Measurements from ENCODE around the gene MGAT3.

The MGAT3 gene

DNA sequence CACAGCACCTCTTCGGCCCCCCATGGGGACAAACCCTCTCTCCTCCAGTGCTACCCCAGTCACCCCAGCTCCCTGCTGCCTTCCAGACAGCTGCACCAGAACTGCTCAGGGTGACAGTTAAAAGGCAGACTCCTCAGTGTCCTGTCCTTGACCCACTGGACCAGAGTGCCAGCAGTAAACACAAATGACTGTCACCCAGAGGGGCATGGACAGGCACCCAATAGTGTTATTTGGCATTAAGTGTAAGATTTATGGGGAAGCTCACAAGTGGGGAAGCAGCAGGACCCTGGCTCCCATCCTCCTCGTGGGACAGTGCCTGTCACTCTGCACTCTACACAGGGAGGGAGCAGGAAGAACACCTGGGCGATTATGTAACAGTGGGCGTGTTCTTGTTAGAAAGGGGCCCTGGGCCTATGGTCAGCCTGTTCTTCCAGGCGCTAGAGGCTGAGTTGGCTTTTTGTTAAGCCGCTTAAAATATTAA lies 70.7 kb downstream of the MGAT3 start:
- peaks cover 81% of the 10 kb centered on the region for H3K79me2 ChIP-seq (ENCODE audit: insufficient read depth, low read length)
- H3K9me3 ChIP-seq (ENCODE audit: insufficient read depth, low read length, severe bottlenecking) = no peaks in the 10 kb centered on the region
- TF ChIP-seq EZH2 (IDR thresholded peaks at IDR 0.05; ENCODE audit: borderline replicate concordance, low read depth, low read length, severe bottlenecking) = no peak
- TF ChIP-seq, protein P1, sequence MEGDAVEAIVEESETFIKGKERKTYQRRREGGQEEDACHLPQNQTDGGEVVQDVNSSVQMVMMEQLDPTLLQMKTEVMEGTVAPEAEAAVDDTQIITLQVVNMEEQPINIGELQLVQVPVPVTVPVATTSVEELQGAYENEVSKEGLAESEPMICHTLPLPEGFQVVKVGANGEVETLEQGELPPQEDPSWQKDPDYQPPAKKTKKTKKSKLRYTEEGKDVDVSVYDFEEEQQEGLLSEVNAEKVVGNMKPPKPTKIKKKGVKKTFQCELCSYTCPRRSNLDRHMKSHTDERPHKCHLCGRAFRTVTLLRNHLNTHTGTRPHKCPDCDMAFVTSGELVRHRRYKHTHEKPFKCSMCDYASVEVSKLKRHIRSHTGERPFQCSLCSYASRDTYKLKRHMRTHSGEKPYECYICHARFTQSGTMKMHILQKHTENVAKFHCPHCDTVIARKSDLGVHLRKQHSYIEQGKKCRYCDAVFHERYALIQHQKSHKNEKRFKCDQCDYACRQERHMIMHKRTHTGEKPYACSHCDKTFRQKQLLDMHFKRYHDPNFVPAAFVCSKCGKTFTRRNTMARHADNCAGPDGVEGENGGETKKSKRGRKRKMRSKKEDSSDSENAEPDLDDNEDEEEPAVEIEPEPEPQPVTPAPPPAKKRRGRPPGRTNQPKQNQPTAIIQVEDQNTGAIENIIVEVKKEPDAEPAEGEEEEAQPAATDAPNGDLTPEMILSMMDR (IDR thresholded peaks at IDR 0.05; ENCODE audit: borderline replicate concordance, extremely low read depth, low read length, poor library complexity, severe bottlenecking) = no peak
- H3K36me3 ChIP-seq (ENCODE audit: insufficient read depth, low read length) = peaks cover 72% of the 10 kb centered on the region
- no peak for ATAC-seq (ENCODE audit: insufficient read depth, low read depth)
- no peak overlapping the region for H3K4me3 ChIP-seq (ENCODE audit: low read depth in 1 of 2, low read length in 2 of 2)
- H3K27me3 ChIP-seq (ENCODE audit: insufficient read depth, low read length, poor library complexity) = no peaks in the 10 kb centered on the region
- H4K20me1 ChIP-seq (ENCODE audit: insufficient read depth, low read length) = peaks cover 68% of the 10 kb centered on the region
- peaks cover 60% of the 10 kb centered on the region for H3K4me1 ChIP-seq (ENCODE audit: insufficient read depth, low read length)
- H3K4me2 ChIP-seq (ENCODE audit: insufficient read depth, low read length) = no peak overlapping the region
- H2AFZ ChIP-seq (ENCODE audit: low read depth, low read length) = no peak overlapping the region
- no peak overlapping the region for H3K27ac ChIP-seq (ENCODE audit: low read length)
- DNase-seq = no peak
- no peak overlapping the region for H3K9ac ChIP-seq (ENCODE audit: low read depth, low read length)

DNA sequence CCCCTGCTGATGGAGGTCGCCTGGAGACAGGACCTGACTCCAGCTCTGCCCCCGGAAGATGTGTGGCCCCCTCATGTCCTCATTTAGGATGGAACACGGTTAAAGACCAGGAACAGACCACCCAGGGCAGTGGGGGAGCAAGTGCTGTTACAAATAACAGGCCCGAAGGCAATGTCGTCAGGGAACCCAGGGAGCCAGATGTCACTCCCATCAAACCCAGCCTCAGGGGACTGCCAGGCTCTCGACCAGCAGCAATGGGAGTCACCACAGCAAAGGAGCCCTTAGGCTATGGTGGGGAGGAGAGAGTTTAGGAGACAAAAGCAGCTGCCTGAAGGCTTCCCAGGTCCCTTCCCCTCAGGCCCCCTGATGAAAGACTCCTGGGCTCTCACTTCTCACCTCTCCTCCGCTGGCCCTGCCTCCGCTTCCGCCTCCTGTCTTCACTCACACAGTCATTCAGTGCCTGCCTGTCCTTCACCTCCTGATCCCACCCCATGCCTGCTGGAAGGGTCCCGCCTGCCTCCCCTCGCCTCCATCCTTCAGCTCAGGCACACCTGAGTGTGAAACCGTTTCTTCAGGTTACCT lies 71.4 kb downstream of the MGAT3 start:
- no peak overlapping the region; a peak in 1 of 4 replicates for H3K4me3 ChIP-seq (ENCODE audit: low read depth in 1 of 2, low read length in 2 of 2)
- peak overlapping the region; percentile 77 for H3K27ac ChIP-seq (ENCODE audit: low read length)
- H4K20me1 ChIP-seq (ENCODE audit: insufficient read depth, low read length) = peaks cover 61% of the 10 kb centered on the region
- H3K27me3 ChIP-seq (ENCODE audit: insufficient read depth, low read length, poor library complexity) = no peaks in the 10 kb centered on the region
- H3K9ac ChIP-seq (ENCODE audit: low read depth, low read length) = peak overlapping the region; percentile 49
- TF ChIP-seq EZH2 (IDR thresholded peaks at IDR 0.05; ENCODE audit: borderline replicate concordance, low read depth, low read length, severe bottlenecking) = no peak
- TF ChIP-seq, protein P1 (IDR thresholded peaks at IDR 0.05; ENCODE audit: borderline replicate concordance, extremely low read depth, low read length, poor library complexity, severe bottlenecking) = no peak
- H2AFZ ChIP-seq (ENCODE audit: low read depth, low read length) = no peak overlapping the region
- peaks cover 75% of the 10 kb centered on the region for H3K79me2 ChIP-seq (ENCODE audit: insufficient read depth, low read length)
- peak overlapping the region; percentile 86 for H3K4me2 ChIP-seq (ENCODE audit: insufficient read depth, low read length)
- ATAC-seq (ENCODE audit: insufficient read depth, low read depth) (no peak), DNase-seq (no peak)
- H3K9me3 ChIP-seq (ENCODE audit: insufficient read depth, low read length, severe bottlenecking) = no peaks in the 10 kb centered on the region
- H3K36me3 ChIP-seq (ENCODE audit: insufficient read depth, low read length) = peaks cover 66% of the 10 kb centered on the region
- peaks cover 56% of the 10 kb centered on the region for H3K4me1 ChIP-seq (ENCODE audit: insufficient read depth, low read length)

DNA sequence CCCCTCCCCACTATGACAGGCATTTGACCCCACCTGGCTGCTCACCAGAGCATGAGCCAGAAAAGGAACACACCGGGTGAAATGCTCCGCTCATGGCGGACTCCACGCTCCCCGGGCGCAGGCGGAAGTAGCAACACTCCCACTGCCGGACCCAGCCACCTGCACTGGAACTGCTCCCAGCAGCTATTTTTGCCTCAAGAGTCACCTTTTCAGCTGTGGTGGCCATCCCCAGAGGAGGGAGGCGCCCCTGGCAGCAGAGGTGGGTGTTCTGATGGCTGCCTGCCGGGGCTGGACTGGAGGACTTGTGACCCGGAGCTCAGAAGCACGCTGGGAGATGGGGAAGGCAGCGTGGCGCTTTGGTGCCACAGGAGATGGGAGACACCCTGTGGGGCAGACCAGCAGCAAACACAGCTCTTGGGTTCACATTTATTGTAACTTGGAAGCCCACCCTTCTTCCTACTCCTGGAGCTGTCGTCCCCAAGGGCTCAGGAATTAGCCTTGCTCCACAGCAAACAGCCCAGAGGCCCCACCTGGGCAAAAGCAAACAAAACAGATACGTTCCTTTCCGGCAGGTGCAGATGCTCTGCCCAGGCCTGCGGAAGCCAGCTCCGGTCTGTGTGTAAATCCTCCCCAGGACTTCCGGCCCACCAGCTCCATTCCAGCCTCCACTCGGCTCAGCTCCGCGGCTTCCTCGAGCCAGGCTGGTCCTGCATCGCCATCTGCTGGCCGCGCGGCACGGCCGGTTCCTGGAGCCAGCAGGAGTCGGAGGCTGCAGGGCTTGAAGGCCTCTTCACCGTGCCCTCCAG lies 72.1 kb downstream of the MGAT3 start:
- peaks cover 58% of the 10 kb centered on the region for H4K20me1 ChIP-seq (ENCODE audit: insufficient read depth, low read length)
- peak overlapping the region in 1 of 2 experiments; percentile 53; a peak in 2 of 4 replicates for H3K4me3 ChIP-seq (ENCODE audit: low read depth in 1 of 2, low read length in 2 of 2)
- TF ChIP-seq, protein P1 (IDR thresholded peaks at IDR 0.05; ENCODE audit: borderline replicate concordance, extremely low read depth, low read length, poor library complexity, severe bottlenecking) = peak; percentile 99
- TF ChIP-seq EZH2 (IDR thresholded peaks at IDR 0.05; ENCODE audit: borderline replicate concordance, low read depth, low read length, severe bottlenecking) = no peak
- H2AFZ ChIP-seq (ENCODE audit: low read depth, low read length) = no peak overlapping the region
- peak overlapping the region; percentile 49 for H3K9ac ChIP-seq (ENCODE audit: low read depth, low read length)
- H3K4me1 ChIP-seq (ENCODE audit: insufficient read depth, low read length) = peaks cover 60% of the 10 kb centered on the region
- H3K27ac ChIP-seq (ENCODE audit: low read length) = peak overlapping the region; percentile 77
- peaks cover 61% of the 10 kb centered on the region for H3K36me3 ChIP-seq (ENCODE audit: insufficient read depth, low read length)
- DNase-seq (peak; percentile 91), ATAC-seq (ENCODE audit: insufficient read depth, low read depth) (peak; percentile 48)
- no peaks in the 10 kb centered on the region for H3K9me3 ChIP-seq (ENCODE audit: insufficient read depth, low read length, severe bottlenecking)
- peak overlapping the region; percentile 86 for H3K4me2 ChIP-seq (ENCODE audit: insufficient read depth, low read length)
- H3K27me3 ChIP-seq (ENCODE audit: insufficient read depth, low read length, poor library complexity) = no peaks in the 10 kb centered on the region
- peaks cover 71% of the 10 kb centered on the region for H3K79me2 ChIP-seq (ENCODE audit: insufficient read depth, low read length)

All from DND-41 (cell line).